Stimulated activated effector memory CD8-positive, alpha-beta T cell treated with anti-CD3 and anti-CD28 coated beads, Interleukin-12 subunit alpha, Interleukin-12 subunit beta, amount 100 ng/mL, for 72 hours (primary cell): Measurements from ENCODE around the gene EIF4G2.

Experiments used
- ATAC-seq: fragments of 150-1000 bp; cut with Tn5 transposase; 2 replicates; pipeline ENCODE4 v1.10.0; 2021
- DNase-seq, 2 donors: peaks; one replicate each; pipeline ENCODE4 v3.0.0; 2021 to 2022; ENCODE audit warnings: low spot score in 2 of 2
- H3K27ac Mint-ChIP-seq: one replicate; pipeline ENCODE4 v1.8.0; 2022; ENCODE audit warnings: mild to moderate bottlenecking, mixed read lengths
- H3K36me3 Mint-ChIP-seq: one replicate; pipeline ENCODE4 v1.8.0; 2022; ENCODE audit warnings: mild to moderate bottlenecking, mixed read lengths
- H3K4me1 Mint-ChIP-seq: one replicate; pipeline ENCODE4 v1.8.0; 2022; ENCODE audit warnings: mixed read lengths
- H3K4me3 Mint-ChIP-seq: one replicate; pipeline ENCODE4 v1.8.0; 2022; ENCODE audit warnings: mild to moderate bottlenecking, mixed read lengths
- H3K9me3 Mint-ChIP-seq: one replicate; pipeline ENCODE4 v1.8.0; 2022; ENCODE audit warnings: mixed read lengths

The EIF4G2 gene

GRCh38 chr11:10796191-10796590 lies 12.5 kb downstream of the EIF4G2 start:
- H3K27ac Mint-ChIP-seq: peak overlapping the region; percentile 32
- DNase-seq (no peak), ATAC-seq (no peak)
- H3K4me1 Mint-ChIP-seq: peaks cover 42% of the 10 kb centered on the region
- no peak overlapping the region for H3K4me3 Mint-ChIP-seq
- H3K9me3 Mint-ChIP-seq: no peaks in the 10 kb centered on the region
- H3K36me3 Mint-ChIP-seq: peaks cover 69% of the 10 kb centered on the region

GRCh38 chr11:10793470-10794255 lies 15.1 kb downstream of the EIF4G2 start:
- no peak for ATAC-seq
- DNase-seq: no peak
- H3K27ac Mint-ChIP-seq: no peak overlapping the region
- peaks cover 18% of the 10 kb centered on the region for H3K4me1 Mint-ChIP-seq
- H3K4me3 Mint-ChIP-seq: no peak overlapping the region
- H3K36me3 Mint-ChIP-seq: peaks cover 44% of the 10 kb centered on the region
- H3K9me3 Mint-ChIP-seq: no peaks in the 10 kb centered on the region

GRCh38 chr11:10792385-10793068 lies 16.2 kb downstream of the EIF4G2 start:
- Mint-ChIP-seq H3K36me3 (peaks cover 32% of the 10 kb centered on the region), H3K4me3 (peak overlapping the region; percentile 2), H3K4me1 (peaks cover 18% of the 10 kb centered on the region), H3K9me3 (no peaks in the 10 kb centered on the region), H3K27ac (no peak overlapping the region)
- ATAC-seq: peak; percentile 94
- DNase-seq: peak; percentile 92 to 94

- Mint-ChIP-seq H3K9me3 (no peaks in the 10 kb centered on the region), H3K4me1 (no peaks in the 10 kb centered on the region), H3K27ac (no peak overlapping the region), H3K4me3 (no peak overlapping the region), H3K36me3 (no peaks in the 10 kb centered on the region)
- no peak for ATAC-seq
- DNase-seq: no peak
These were observed 22.3 kb downstream of the EIF4G2 start for GRCh38 chr11:10786451-10786850.

- DNase-seq: no peak
- Mint-ChIP-seq H3K4me3 (no peak overlapping the region), H3K4me1 (no peaks in the 10 kb centered on the region), H3K27ac (no peak overlapping the region), H3K9me3 (no peaks in the 10 kb centered on the region), H3K36me3 (no peaks in the 10 kb centered on the region)
- ATAC-seq: no peak
These were observed 23.6 kb downstream of the EIF4G2 start for GRCh38 chr11:10785146-10785474.

GRCh38 chr11:10784232-10785145 lies 24.2 kb downstream of the EIF4G2 start:
- Mint-ChIP-seq H3K9me3 (no peaks in the 10 kb centered on the region), H3K4me3 (no peak overlapping the region), H3K36me3 (no peaks in the 10 kb centered on the region), H3K27ac (peak overlapping the region; percentile 34), H3K4me1 (no peaks in the 10 kb centered on the region)
- ATAC-seq (no peak), DNase-seq (no peak)

GRCh38 chr11:10780040-10780439 lies 28.7 kb downstream of the EIF4G2 start:
- H3K36me3 Mint-ChIP-seq: no peaks in the 10 kb centered on the region
- no peak overlapping the region for H3K27ac Mint-ChIP-seq
- no peak for DNase-seq
- ATAC-seq: no peak
- H3K4me1 Mint-ChIP-seq: peaks cover 12% of the 10 kb centered on the region
- no peak overlapping the region for H3K4me3 Mint-ChIP-seq
- no peaks in the 10 kb centered on the region for H3K9me3 Mint-ChIP-seq

GRCh38 chr11:10779086-10779485 lies 29.6 kb downstream of the EIF4G2 start:
- Mint-ChIP-seq H3K4me1 (peaks cover 12% of the 10 kb centered on the region), H3K27ac (peak overlapping the region; percentile 88), H3K9me3 (no peaks in the 10 kb centered on the region), H3K36me3 (no peaks in the 10 kb centered on the region), H3K4me3 (no peak overlapping the region)
- DNase-seq: no peak
- peak; percentile 64 for ATAC-seq

- peak; percentile 45 for ATAC-seq
- H3K27ac Mint-ChIP-seq: peak overlapping the region; percentile 88
These were observed 30.3 kb downstream of the EIF4G2 start for GRCh38 chr11:10778217-10778970.

GRCh38 chr11:10777806-10778205 lies 30.9 kb downstream of the EIF4G2 start:
- Mint-ChIP-seq H3K4me1 (peaks cover 12% of the 10 kb centered on the region), H3K9me3 (no peaks in the 10 kb centered on the region), H3K4me3 (no peak overlapping the region), H3K36me3 (no peaks in the 10 kb centered on the region), H3K27ac (peak overlapping the region; percentile 54)
- DNase-seq: no peak
- no peak for ATAC-seq

More at GRCh38 chr11:10778217-10778970, 30.3 kb downstream of the EIF4G2 start:
- Mint-ChIP-seq H3K4me1 (peaks cover 12% of the 10 kb centered on the region), H3K36me3 (no peaks in the 10 kb centered on the region), H3K9me3 (no peaks in the 10 kb centered on the region), H3K4me3 (no peak overlapping the region)
- DNase-seq: no peak

GRCh38 chr11:10777393-10777793 lies 31.3 kb downstream of the EIF4G2 start:
- no peaks in the 10 kb centered on the region for H3K9me3 Mint-ChIP-seq
- no peaks in the 10 kb centered on the region for H3K36me3 Mint-ChIP-seq
- H3K27ac Mint-ChIP-seq: peak overlapping the region; percentile 54
- H3K4me3 Mint-ChIP-seq: no peak overlapping the region
- DNase-seq (no peak), ATAC-seq (no peak)
- H3K4me1 Mint-ChIP-seq: peaks cover 12% of the 10 kb centered on the region

GRCh38 chr11:10774811-10775210 lies 33.9 kb downstream of the EIF4G2 start:
- no peaks in the 10 kb centered on the region for H3K9me3 Mint-ChIP-seq
- peak overlapping the region; percentile 50 for H3K27ac Mint-ChIP-seq
- H3K36me3 Mint-ChIP-seq: no peaks in the 10 kb centered on the region
- DNase-seq (no peak), ATAC-seq (no peak)
- no peak overlapping the region for H3K4me3 Mint-ChIP-seq
- H3K4me1 Mint-ChIP-seq: peaks cover 12% of the 10 kb centered on the region

GRCh38 chr11:10771457-10771856 lies 37.3 kb downstream of the EIF4G2 start:
- DNase-seq: no peak
- H3K27ac Mint-ChIP-seq: no peak overlapping the region
- H3K4me3 Mint-ChIP-seq: no peak overlapping the region
- no peaks in the 10 kb centered on the region for H3K9me3 Mint-ChIP-seq
- H3K36me3 Mint-ChIP-seq: no peaks in the 10 kb centered on the region
- no peaks in the 10 kb centered on the region for H3K4me1 Mint-ChIP-seq
- no peak for ATAC-seq

GRCh38 chr11:10770626-10771254 lies 38.0 kb downstream of the EIF4G2 start:
- Mint-ChIP-seq H3K9me3 (no peaks in the 10 kb centered on the region), H3K4me3 (no peak overlapping the region), H3K4me1 (no peaks in the 10 kb centered on the region), H3K27ac (no peak overlapping the region), H3K36me3 (no peaks in the 10 kb centered on the region)
- no peak for ATAC-seq
- no peak for DNase-seq
